Breast epithelium (tissue), 3 donors: ENCODE measurements around the gene SHROOM2.

Experiments
- POLR2A ChIP-seq: fragments of 450-650 bp; IDR thresholded peaks from one replicate; pipeline ENCODE4 v1.6.1; 2016; ENCODE audit warnings: antibody characterized with exemption, mild to moderate bottlenecking, moderate library complexity
- TF ChIP-seq, protein P1 (sequence below), 3 donors: fragments of 450-650 bp; IDR thresholded peaks; one replicate each; pipeline ENCODE4 v1.5.1; 2016 to 2017; ENCODE audit warnings: antibody characterized with exemption in 3 of 3, mild to moderate bottlenecking in 3 of 3, moderate library complexity in 3 of 3

DNA sequence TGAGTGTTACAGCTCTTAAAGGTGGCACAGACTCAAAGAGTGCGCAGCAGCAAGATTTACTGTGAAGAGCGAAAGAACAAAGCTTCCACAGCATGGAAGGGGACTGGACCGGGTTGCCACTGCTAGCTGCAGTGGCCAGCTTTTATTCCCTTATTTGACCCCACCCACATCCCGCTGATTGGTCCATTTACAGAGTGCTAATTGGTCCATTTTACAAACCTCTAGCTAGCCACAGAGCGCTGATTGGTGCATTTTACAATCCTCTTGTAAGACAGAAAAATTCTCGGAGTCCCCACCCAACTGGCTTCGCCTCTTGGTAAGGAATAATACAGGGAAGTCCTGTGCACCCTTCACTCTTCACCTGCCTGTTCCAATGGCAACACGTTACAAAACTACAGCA lies 1.9 kb upstream of the SHROOM2 start:
- TF ChIP-seq, protein P1, sequence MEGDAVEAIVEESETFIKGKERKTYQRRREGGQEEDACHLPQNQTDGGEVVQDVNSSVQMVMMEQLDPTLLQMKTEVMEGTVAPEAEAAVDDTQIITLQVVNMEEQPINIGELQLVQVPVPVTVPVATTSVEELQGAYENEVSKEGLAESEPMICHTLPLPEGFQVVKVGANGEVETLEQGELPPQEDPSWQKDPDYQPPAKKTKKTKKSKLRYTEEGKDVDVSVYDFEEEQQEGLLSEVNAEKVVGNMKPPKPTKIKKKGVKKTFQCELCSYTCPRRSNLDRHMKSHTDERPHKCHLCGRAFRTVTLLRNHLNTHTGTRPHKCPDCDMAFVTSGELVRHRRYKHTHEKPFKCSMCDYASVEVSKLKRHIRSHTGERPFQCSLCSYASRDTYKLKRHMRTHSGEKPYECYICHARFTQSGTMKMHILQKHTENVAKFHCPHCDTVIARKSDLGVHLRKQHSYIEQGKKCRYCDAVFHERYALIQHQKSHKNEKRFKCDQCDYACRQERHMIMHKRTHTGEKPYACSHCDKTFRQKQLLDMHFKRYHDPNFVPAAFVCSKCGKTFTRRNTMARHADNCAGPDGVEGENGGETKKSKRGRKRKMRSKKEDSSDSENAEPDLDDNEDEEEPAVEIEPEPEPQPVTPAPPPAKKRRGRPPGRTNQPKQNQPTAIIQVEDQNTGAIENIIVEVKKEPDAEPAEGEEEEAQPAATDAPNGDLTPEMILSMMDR (IDR thresholded peaks at IDR 0.05): no peak
- TF ChIP-seq POLR2A: no peak
